ENCODE data around the gene PDE5A.
"Not testable (repeated sequence)": the region's sequence is repeated elsewhere in the genome, so short reads cannot be mapped to it uniquely, and the experiment has no call there.

The PDE5A gene

DNA sequence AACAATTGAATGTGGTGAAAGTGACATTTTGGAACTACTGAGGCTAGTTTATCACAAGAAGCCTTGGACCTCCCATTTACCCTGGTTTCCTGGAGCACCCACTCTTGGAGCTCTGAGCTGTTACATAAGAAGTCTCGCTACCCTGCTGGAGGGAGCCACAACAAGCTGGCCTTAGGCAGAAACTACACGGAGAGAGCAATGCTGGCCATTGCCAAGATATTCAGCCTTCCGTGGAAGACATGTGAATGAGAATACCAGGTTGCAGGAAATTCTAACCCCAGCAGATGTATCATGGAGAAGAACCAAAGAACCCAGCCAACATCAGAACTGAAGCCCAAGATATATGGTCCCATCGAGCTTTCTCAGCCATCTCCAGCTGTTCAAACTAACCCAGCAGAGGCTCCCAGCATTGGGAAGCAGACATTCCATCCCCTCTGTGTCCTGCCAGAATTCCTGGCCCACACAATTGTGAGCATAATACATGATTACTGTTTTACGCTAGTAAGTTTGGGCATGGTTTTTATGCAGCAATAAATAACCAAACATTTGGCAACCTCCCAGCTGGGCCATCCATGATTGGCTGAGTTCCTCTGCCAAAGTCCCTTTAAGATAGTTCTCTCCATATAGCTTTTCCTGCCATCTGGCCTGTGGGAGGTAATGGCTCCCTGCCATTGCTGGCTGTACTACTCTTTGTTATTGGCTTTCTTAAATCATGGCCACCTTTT lies 17.9 kb upstream of the PDE5A start:
- no peak for DNase-seq (ENCODE audit: low read depth in 2 of 2)

DNA sequence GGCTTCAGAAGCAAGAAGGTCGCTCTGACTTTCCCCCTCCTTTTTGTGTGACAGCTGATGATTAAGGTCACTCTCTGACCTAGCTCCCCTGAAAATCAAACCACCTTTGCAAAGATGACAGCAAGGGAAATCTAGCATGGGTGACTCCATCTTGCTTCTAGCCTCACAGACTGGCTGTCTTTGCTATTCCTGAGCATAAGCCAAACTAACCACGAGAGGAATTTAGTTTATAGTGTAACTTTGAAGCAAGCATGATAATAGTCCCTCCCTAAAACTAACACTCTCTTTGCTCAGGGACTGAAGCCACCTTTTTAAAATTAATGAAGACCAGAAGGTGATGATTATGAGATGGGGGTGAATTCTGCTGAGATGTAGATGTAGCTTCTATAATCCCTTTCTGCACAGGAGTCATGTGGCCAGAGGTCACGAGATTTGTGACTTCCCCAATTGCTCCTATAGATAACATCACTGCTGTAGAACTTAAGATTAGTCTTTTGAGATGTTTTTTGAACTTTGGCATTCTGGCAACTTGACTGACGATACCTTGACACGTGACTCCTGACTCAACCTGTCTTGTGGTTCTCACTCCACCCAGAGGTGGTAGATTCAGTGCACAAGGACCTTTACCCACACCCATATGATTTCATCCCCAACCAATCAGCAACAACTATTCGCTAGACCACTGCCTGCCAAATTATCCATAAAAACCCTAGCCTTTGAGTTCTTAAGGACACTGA lies 14.9 kb upstream of the PDE5A start:
- DNase-seq (ENCODE audit: low read depth in 2 of 2): no peak

GRCh38 chr4:119641765-119642164 lies 13.2 kb upstream of the PDE5A start:
- no peak for DNase-seq (ENCODE audit: low read depth in 2 of 2)

GRCh38 chr4:119638359-119638758 lies 9.8 kb upstream of the PDE5A start:
- DNase-seq (ENCODE audit: low read depth in 2 of 2): no peak

DNA sequence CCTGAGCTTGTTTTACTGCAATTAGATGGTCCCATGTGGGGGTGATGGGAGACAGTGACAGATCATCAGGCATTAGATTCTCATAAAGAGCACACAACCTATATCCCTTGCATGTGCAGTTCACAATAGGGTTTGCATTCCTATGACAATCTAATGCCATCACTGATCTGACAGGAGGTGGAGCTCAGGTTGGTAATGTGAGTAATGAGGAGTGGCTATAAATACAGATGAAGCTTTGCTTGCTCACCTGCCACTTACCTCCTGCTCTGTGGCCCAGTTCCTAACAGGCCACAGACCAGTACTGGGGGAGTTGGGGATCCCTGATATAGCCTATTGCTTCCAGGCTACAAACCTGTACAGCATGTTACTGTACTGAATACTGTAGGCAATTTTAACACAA lies 8.2 kb upstream of the PDE5A start:
- not testable (repeated sequence) for DNase-seq (ENCODE audit: low read depth in 2 of 2)

- DNase-seq (ENCODE audit: low read depth in 2 of 2): no peak
Measured at GRCh38 chr4:119632216-119632615, 3.6 kb upstream of the PDE5A start.

- DNase-seq (ENCODE audit: low read depth in 2 of 2): no peak
Measured at GRCh38 chr4:119629142-119629471, 503 bp upstream of the PDE5A start.

GRCh38 chr4:119627267-119628255 lies 1.0 kb downstream of the PDE5A start:
- peak; percentile 40 to 46 for DNase-seq (ENCODE audit: low read depth in 2 of 2)

- no peak for DNase-seq (ENCODE audit: low read depth in 2 of 2)
Measured at GRCh38 chr4:119626943-119627266, 1.7 kb downstream of the PDE5A start.

GRCh38 chr4:119626420-119626819 lies 2.2 kb downstream of the PDE5A start:
- DNase-seq (ENCODE audit: low read depth in 2 of 2): no peak

GRCh38 chr4:119625761-119626160 lies 2.8 kb downstream of the PDE5A start:
- DNase-seq (ENCODE audit: low read depth in 2 of 2): no peak

GRCh38 chr4:119624356-119624755 lies 4.2 kb downstream of the PDE5A start:
- DNase-seq (ENCODE audit: low read depth in 2 of 2): no peak

- DNase-seq (ENCODE audit: low read depth in 2 of 2): no peak
Measured at GRCh38 chr4:119623025-119623424, 5.6 kb downstream of the PDE5A start.

GRCh38 chr4:119615068-119615719 lies 13.4 kb downstream of the PDE5A start:
- DNase-seq (ENCODE audit: low read depth in 2 of 2): no peak

GRCh38 chr4:119604266-119604665 lies 24.3 kb downstream of the PDE5A start:
- DNase-seq (ENCODE audit: low read depth in 2 of 2): no peak

DNA sequence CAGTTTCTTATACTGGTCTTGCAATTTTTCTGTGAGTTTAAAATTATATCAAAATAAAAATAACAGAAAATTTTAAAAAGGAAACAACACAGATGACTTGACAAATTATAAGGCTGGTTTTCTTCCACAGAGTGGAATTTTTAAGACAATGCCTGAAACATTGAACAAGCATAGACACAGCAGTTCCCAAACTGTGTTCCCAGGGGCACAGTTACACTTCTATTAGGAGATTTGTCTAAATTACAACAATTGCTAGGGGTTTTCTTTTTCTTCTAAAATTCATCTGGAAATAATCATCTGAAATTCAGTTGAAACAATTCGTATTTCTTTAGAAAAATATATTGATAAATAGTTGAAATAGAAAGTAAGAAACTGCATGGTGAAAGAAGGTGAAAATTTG lies 26.2 kb downstream of the PDE5A start:
- DNase-seq (ENCODE audit: low read depth in 2 of 2): no peak

GRCh38 chr4:119598521-119598920 lies 30.1 kb downstream of the PDE5A start:
- no peak for DNase-seq (ENCODE audit: low read depth in 2 of 2)

GRCh38 chr4:119597377-119597776 lies 31.2 kb downstream of the PDE5A start:
- DNase-seq (ENCODE audit: low read depth in 2 of 2): no peak

DNA sequence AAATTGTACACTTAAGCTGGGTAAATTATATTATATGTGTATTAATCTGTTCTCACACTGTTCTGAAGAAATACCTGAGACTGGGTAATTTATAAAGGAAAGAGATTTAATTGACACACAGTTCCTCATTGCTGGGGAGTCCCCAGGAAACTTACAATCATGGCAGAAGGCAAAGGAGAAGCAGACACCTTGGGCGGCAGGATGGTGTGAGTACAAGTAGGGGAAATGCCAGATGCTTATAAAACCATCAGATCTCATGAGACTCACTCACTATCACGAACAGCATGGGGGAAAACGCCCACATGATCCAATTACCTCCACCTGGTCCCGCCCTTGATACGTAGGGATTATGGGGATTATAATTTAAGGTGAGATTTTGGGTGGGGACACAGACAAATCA lies 34.9 kb downstream of the PDE5A start:
- no peak for DNase-seq (ENCODE audit: low read depth in 2 of 2)

- DNase-seq (ENCODE audit: low read depth in 2 of 2): no peak
Measured at GRCh38 chr4:119592830-119593229, 35.8 kb downstream of the PDE5A start.

DNA sequence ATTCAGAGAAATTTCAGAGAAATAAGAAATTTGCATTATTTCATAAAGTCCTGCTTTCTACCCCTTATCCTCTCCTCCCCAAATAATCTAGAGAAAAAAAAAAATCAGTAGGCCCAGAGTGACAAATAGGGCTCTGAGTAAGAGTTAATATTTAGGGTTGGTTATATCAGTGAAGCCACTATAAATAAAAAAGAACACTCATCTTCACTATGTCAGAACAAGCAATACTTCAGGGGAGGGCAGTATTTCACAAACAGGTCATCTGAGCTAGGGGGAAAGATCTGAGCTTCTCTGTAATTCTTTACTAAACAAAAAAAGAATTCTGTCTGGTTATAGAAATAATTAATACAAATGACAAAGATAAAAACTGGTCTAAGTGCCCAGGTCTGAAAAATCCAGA lies 39.4 kb downstream of the PDE5A start:
- DNase-seq (ENCODE audit: low read depth in 2 of 2): no peak

DNA sequence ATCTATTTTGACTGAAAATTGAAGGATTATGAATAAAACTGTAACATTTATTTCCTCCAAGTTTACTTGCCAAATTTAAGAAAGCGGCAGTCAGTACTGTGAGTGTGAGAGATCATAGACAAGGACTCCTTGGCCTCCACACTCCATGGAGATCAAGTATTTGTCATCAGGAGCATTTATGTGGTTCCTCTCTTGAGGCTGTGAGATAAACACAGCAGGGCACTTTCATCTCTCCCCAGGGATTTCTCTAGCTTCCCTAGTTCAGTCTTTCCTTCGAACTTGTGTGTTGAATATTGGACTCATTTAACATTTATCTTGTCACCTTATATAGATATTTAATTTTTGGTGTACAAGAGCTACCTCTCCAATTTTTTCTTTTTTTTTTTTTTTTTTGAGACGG lies 40.8 kb downstream of the PDE5A start:
- DNase-seq (ENCODE audit: low read depth in 2 of 2): no peak

Data from stimulated activated CD8-positive, alpha-beta memory T cell treated with anti-CD3 and anti-CD28 coated beads, Interleukin-2, amount 100 ng/mL, for 48 hours (primary cell).